Neural progenitor cell (in vitro differentiated cells): ENCODE data around the gene KLHL29.

ENCODE experiments used
- CTCF ChIP-seq: fragments of 200-600 bp; sonication (generic); IDR thresholded peaks from 2 replicates; pipeline ENCODE4 v1.5.1; 2017; ENCODE audit warnings: antibody characterized with exemption, mild to moderate bottlenecking
- EZH2 ChIP-seq: fragments of 200-600 bp; sonication (generic); IDR thresholded peaks from 2 replicates; pipeline ENCODE4 v1.6.1; 2017; ENCODE audit warnings: antibody characterized with exemption, mild to moderate bottlenecking, moderate library complexity

GRCh38 chr2:23618794-23619530, 234.0 kb downstream of the KLHL29 start:
- TF ChIP-seq CTCF (no peak), EZH2 (no peak)
